GM23338 (cell line): Measurements from ENCODE around the gene CLEC4E.
"Not testable (repeated sequence)": the region's sequence is repeated elsewhere in the genome, so short reads cannot be mapped to it uniquely, and the experiment has no call there.

Experiments used
- EZH2 ChIP-seq: fragments of 200-600 bp; sonication (generic); IDR thresholded peaks from one replicate; pipeline ENCODE4 v1.8.0; 2017; ENCODE audit warnings: antibody characterized with exemption, mild to moderate bottlenecking, low read depth; ENCODE audit not compliant: unreplicated experiment
- POLR2AphosphoS5 ChIP-seq: IDR thresholded peaks from 2 replicates; pipeline ENCODE4 v1.6.1; 2016; ENCODE audit warnings: antibody characterized with exemption, low read depth
- TF ChIP-seq, protein P1 (sequence below), 2 experiments: fragments of 200-600 bp in 1 of 2; sonication (generic) in 1 of 2; conservative IDR thresholded peaks; 2 replicates each; pipeline versions ENCODE4 v1.5.1 to v1.6.1; 2016 to 2017; ENCODE audit warnings: antibody characterized with exemption in 2 of 2, low read depth in 2 of 2, mild to moderate bottlenecking in 2 of 2, moderate library complexity in 1 of 2

DNA sequence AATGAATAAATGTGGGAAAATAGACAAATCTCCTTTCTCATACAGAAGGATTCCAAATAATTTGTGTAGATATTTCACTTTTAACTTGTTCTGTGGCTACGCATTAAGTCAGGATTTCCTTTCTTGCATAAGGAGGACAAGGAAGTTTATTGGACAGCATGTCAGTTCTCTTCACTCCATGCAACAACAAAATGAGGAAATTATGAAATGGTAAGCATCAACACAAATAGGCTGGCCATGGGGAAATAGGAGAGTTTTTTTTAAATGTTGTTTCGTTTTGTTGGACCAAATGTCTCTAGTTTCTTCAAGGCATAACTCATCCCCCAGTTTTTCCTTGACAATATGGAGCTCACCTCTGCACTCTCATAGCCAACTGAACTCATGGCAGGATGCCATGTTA lies 25.3 kb upstream of the CLEC4E start:
- TF ChIP-seq, protein P1, sequence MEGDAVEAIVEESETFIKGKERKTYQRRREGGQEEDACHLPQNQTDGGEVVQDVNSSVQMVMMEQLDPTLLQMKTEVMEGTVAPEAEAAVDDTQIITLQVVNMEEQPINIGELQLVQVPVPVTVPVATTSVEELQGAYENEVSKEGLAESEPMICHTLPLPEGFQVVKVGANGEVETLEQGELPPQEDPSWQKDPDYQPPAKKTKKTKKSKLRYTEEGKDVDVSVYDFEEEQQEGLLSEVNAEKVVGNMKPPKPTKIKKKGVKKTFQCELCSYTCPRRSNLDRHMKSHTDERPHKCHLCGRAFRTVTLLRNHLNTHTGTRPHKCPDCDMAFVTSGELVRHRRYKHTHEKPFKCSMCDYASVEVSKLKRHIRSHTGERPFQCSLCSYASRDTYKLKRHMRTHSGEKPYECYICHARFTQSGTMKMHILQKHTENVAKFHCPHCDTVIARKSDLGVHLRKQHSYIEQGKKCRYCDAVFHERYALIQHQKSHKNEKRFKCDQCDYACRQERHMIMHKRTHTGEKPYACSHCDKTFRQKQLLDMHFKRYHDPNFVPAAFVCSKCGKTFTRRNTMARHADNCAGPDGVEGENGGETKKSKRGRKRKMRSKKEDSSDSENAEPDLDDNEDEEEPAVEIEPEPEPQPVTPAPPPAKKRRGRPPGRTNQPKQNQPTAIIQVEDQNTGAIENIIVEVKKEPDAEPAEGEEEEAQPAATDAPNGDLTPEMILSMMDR (conservative IDR thresholded peaks at IDR 0.05; ENCODE audit: low read depth in 2 of 2), result not testable (repeated sequence)
- not testable (repeated sequence) for TF ChIP-seq EZH2, POLR2AphosphoS5
